MM.1S (cell line): ENCODE results near the gene ELMO3.

Experiments used
- EZH2 ChIP-seq: fragments of 300-600 bp; sonication (generic); optimal IDR thresholded peaks from 2 replicates; pipeline ENCODE3; 2017; ENCODE audit warnings: low read depth, mild to moderate bottlenecking, antibody characterized with exemption, low read length, mixed read lengths
- TF ChIP-seq, protein P1 (sequence below): fragments of 300-600 bp; sonication (generic); IDR thresholded peaks from 2 replicates; pipeline ENCODE4 v1.5.1; 2016; ENCODE audit warnings: antibody characterized with exemption, low read length, mixed read lengths

- TF ChIP-seq, protein P1, sequence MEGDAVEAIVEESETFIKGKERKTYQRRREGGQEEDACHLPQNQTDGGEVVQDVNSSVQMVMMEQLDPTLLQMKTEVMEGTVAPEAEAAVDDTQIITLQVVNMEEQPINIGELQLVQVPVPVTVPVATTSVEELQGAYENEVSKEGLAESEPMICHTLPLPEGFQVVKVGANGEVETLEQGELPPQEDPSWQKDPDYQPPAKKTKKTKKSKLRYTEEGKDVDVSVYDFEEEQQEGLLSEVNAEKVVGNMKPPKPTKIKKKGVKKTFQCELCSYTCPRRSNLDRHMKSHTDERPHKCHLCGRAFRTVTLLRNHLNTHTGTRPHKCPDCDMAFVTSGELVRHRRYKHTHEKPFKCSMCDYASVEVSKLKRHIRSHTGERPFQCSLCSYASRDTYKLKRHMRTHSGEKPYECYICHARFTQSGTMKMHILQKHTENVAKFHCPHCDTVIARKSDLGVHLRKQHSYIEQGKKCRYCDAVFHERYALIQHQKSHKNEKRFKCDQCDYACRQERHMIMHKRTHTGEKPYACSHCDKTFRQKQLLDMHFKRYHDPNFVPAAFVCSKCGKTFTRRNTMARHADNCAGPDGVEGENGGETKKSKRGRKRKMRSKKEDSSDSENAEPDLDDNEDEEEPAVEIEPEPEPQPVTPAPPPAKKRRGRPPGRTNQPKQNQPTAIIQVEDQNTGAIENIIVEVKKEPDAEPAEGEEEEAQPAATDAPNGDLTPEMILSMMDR = no peak
- TF ChIP-seq EZH2 = no peak
These were observed 37.8 kb downstream of the ELMO3 start for GRCh38 chr16:67236563-67237395.
